ENCODE measurements around the gene ARAP1.

DNA sequence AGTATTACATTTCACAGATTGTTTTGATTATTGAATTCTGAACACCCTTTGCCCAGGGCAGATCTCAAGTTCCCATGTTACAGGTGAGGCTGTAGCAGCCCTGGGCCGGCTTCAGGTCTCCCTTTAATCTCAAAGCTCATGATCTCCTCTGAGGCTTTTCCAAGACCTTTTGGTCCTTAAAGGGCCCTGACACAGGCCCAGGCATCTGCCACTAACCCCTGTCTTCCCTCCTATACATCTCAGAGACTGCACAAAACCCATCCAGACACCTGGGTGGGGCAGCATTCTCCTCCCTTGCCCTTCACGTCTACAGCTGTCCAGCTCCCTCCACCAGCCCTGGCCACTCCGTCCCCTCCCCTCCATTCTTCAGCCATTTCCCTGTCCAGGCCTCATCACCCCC is 115.8 kb downstream of the ARAP1 start:
- TF ChIP-seq, protein P1, sequence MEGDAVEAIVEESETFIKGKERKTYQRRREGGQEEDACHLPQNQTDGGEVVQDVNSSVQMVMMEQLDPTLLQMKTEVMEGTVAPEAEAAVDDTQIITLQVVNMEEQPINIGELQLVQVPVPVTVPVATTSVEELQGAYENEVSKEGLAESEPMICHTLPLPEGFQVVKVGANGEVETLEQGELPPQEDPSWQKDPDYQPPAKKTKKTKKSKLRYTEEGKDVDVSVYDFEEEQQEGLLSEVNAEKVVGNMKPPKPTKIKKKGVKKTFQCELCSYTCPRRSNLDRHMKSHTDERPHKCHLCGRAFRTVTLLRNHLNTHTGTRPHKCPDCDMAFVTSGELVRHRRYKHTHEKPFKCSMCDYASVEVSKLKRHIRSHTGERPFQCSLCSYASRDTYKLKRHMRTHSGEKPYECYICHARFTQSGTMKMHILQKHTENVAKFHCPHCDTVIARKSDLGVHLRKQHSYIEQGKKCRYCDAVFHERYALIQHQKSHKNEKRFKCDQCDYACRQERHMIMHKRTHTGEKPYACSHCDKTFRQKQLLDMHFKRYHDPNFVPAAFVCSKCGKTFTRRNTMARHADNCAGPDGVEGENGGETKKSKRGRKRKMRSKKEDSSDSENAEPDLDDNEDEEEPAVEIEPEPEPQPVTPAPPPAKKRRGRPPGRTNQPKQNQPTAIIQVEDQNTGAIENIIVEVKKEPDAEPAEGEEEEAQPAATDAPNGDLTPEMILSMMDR (IDR thresholded peaks at IDR 0.05 in 8 of 11, conservative IDR thresholded peaks at IDR 0.05 in 3 of 11), result no peak
- no peak for TF ChIP-seq POLR2A (IDR thresholded peaks at IDR 0.05)

Data from spleen (tissue), 7 donors.